ENCODE data around the gene SSH2.
"Not testable (repeated sequence)": the region's sequence is repeated elsewhere in the genome, so short reads cannot be mapped to it uniquely, and the experiment has no call there.

The SSH2 gene

GRCh38 chr17:29664743-29665480 lies 265.1 kb downstream of the SSH2 start:
- no peak for DNase-seq (ENCODE audit: low read depth in 2 of 2)

- no peak for DNase-seq (ENCODE audit: low read depth in 2 of 2)
These were observed 266.9 kb downstream of the SSH2 start for GRCh38 chr17:29663155-29663554.

GRCh38 chr17:29661213-29661612 lies 268.8 kb downstream of the SSH2 start:
- DNase-seq (ENCODE audit: low read depth in 2 of 2), result no peak

- no peak for DNase-seq (ENCODE audit: low read depth in 2 of 2)
These were observed 270.9 kb downstream of the SSH2 start for GRCh38 chr17:29659155-29659554.

- DNase-seq (ENCODE audit: low read depth in 2 of 2), result no peak
These were observed 274.7 kb downstream of the SSH2 start for GRCh38 chr17:29655323-29655722.

- DNase-seq (ENCODE audit: low read depth in 2 of 2), result no peak
These were observed 275.9 kb downstream of the SSH2 start for GRCh38 chr17:29653995-29654714.

- DNase-seq (ENCODE audit: low read depth in 2 of 2), result no peak
These were observed 277.1 kb downstream of the SSH2 start for GRCh38 chr17:29652976-29653375.

GRCh38 chr17:29651913-29652312 lies 278.1 kb downstream of the SSH2 start:
- not testable (repeated sequence) for DNase-seq (ENCODE audit: low read depth in 2 of 2)

GRCh38 chr17:29650396-29650795 lies 279.6 kb downstream of the SSH2 start:
- no peak for DNase-seq (ENCODE audit: low read depth in 2 of 2)

- DNase-seq (ENCODE audit: low read depth in 2 of 2), result no peak
These were observed 280.7 kb downstream of the SSH2 start for GRCh38 chr17:29649359-29649758.

- DNase-seq (ENCODE audit: low read depth in 2 of 2), result no peak
These were observed 282.0 kb downstream of the SSH2 start for GRCh38 chr17:29648005-29648404.

- DNase-seq (ENCODE audit: low read depth in 2 of 2), result no peak
These were observed 284.4 kb downstream of the SSH2 start for GRCh38 chr17:29645515-29646051.

- DNase-seq (ENCODE audit: low read depth in 2 of 2), result no peak
These were observed 286.2 kb downstream of the SSH2 start for GRCh38 chr17:29643817-29644160.

- DNase-seq (ENCODE audit: low read depth in 2 of 2), result no peak
These were observed 287.8 kb downstream of the SSH2 start for GRCh38 chr17:29642171-29642611.

GRCh38 chr17:29640981-29641642 lies 288.9 kb downstream of the SSH2 start:
- no peak for DNase-seq (ENCODE audit: low read depth in 2 of 2)

- no peak for DNase-seq (ENCODE audit: low read depth in 2 of 2)
These were observed 289.6 kb downstream of the SSH2 start for GRCh38 chr17:29640413-29640812.

GRCh38 chr17:29633886-29634285 lies 296.1 kb downstream of the SSH2 start:
- DNase-seq (ENCODE audit: low read depth in 2 of 2), result no peak

GRCh38 chr17:29630630-29631193 lies 299.3 kb downstream of the SSH2 start:
- no peak for DNase-seq (ENCODE audit: low read depth in 2 of 2)

GRCh38 chr17:29629839-29630238 lies 300.2 kb downstream of the SSH2 start:
- no peak for DNase-seq (ENCODE audit: low read depth in 2 of 2)

GRCh38 chr17:29628644-29629043 lies 301.4 kb downstream of the SSH2 start:
- DNase-seq (ENCODE audit: low read depth in 2 of 2), result no peak

- no peak for DNase-seq (ENCODE audit: low read depth in 2 of 2)
These were observed 302.1 kb downstream of the SSH2 start for GRCh38 chr17:29627951-29628350.

- DNase-seq (ENCODE audit: low read depth in 2 of 2), result no peak
These were observed 304.8 kb downstream of the SSH2 start for GRCh38 chr17:29625037-29625750.

Data from stimulated activated CD4-positive, alpha-beta T cell treated with anti-CD3 and anti-CD28 coated beads, Interleukin-15, amount 100 ng/mL, for 48 hours (primary cell).